ENCODE results near the gene NLGN4X.

NLGN4X gene

GRCh38 chrX:5842601-5843000, 386.1 kb downstream of the NLGN4X start:
- no peak for ATAC-seq

Data from activated CD4-positive, CD25-positive, alpha-beta regulatory T cell treated with anti-CD3 and anti-CD28 coated beads, Interleukin-2, amount 50 U/mL, for 24 hours (primary cell).